SK-N-SH (cell line): Measurements from ENCODE around the gene NCKAP5. TPM values are rescaled to one million over a fixed set of nuclear protein-coding genes. Genes with fewer than 3 reads are reported as not detected.

ENCODE experiments used
- CTCF ChIA-PET: fragments of 300-600, 350-600 bp; formaldehyde crosslinking; extraction: SDS; loops from one replicate; lab custom pipeline; 2021; lab: Yijun Ruan, JAX
- POLR2A ChIA-PET: fragments of 350-600 bp; sonication (Branson Sonifier 250); formaldehyde crosslinking; extraction: SDS; loops from one replicate; lab custom pipeline; 2020; ENCODE audit warnings: antibody characterized with exemption, inconsistent platforms; lab: Yijun Ruan, JAX
- DNase-seq: peaks from one replicate; pipeline ENCODE4 v3.0.0; 2012
- H2AFZ ChIP-seq: fragments of 200-600 bp; sonication (generic); 2 replicates; pipeline ENCODE4 v1.8.1; 2016; ENCODE audit warnings: antibody characterized with exemption, mild to moderate bottlenecking, low read depth
- H3F3A ChIP-seq: fragments of 200-600 bp; sonication (generic); replicated peaks from 2 replicates; pipeline ENCODE3; 2016; ENCODE audit warnings: antibody characterized with exemption, mild to moderate bottlenecking; ENCODE audit not compliant: insufficient read depth
- H3K27ac ChIP-seq, 2 experiments: fragments of 200-500 bp in 1 of 2; fragments of 200-600 bp in 1 of 2; sonication (Bioruptor generic) in 1 of 2; sonication (generic), shearing (Covaris generic) in 1 of 2; 2 replicates each; pipeline versions ENCODE4 v1.5.1 to v1.6.1; 2014 to 2016; ENCODE audit warnings: low read depth in 2 of 2, inconsistent platforms in 1 of 2, low read length in 1 of 2, mild to moderate bottlenecking in 1 of 2, mixed read lengths in 1 of 2
- H3K27me3 ChIP-seq: fragments of 200-600 bp; sonication (generic), shearing (Covaris generic); 2 replicates; pipeline ENCODE4 v1.6.1; 2016; ENCODE audit warnings: mixed run types; ENCODE audit not compliant: insufficient read depth
- H3K36me3 ChIP-seq, 2 experiments: fragments of 200-500 bp in 1 of 2; fragments of 200-600 bp in 1 of 2; sonication (Bioruptor generic) in 1 of 2; sonication (generic) in 1 of 2; replicated peaks in 1 of 2; 2 replicates each; pipeline versions ENCODE3 to v1.5.1; 2014 to 2016; ENCODE audit warnings: low read length in 1 of 2, mild to moderate bottlenecking in 1 of 2; ENCODE audit not compliant: insufficient read depth in 2 of 2, control insufficient read depth in 1 of 2
- H3K4me1 ChIP-seq, 2 experiments: fragments of 200-500 bp in 1 of 2; fragments of 200-600 bp in 1 of 2; sonication (Bioruptor generic) in 1 of 2; sonication (generic), shearing (Covaris generic) in 1 of 2; 2 replicates each; pipeline versions ENCODE4 v1.5.1 to v1.6.1; 2014 to 2016; ENCODE audit warnings: low read depth in 1 of 2, low read length in 1 of 2, mixed run types in 1 of 2; ENCODE audit not compliant: insufficient read depth in 2 of 2, control insufficient read depth in 1 of 2
- H3K4me2 ChIP-seq: fragments of 200-600 bp; sonication (generic), shearing (Covaris generic); 2 replicates; pipeline ENCODE4 v1.6.1; 2017; ENCODE audit warnings: mixed run types
- H3K4me3 ChIP-seq, 2 experiments: fragments of 200-500 bp in 1 of 2; fragments of 200-600 bp in 1 of 2; sonication (Bioruptor generic) in 1 of 2; sonication (generic), shearing (Covaris generic) in 1 of 2; 2 replicates each; pipeline versions ENCODE4 v1.5.1 to v1.8.1; 2014 to 2016; ENCODE audit warnings: low read depth in 2 of 2, inconsistent platforms in 1 of 2, low read length in 1 of 2, mild to moderate bottlenecking in 1 of 2, mixed read lengths in 1 of 2, moderate library complexity in 1 of 2
- H3K79me2 ChIP-seq: fragments of 200-600 bp; sonication (generic); 2 replicates; pipeline ENCODE4 v1.8.1; 2017; ENCODE audit warnings: mild to moderate bottlenecking; ENCODE audit not compliant: insufficient read depth
- H3K9ac ChIP-seq: fragments of 200-600 bp; sonication (generic); 2 replicates; pipeline ENCODE4 v1.6.1; 2017; ENCODE audit warnings: mixed run types
- H3K9me2 ChIP-seq: fragments of 200-600 bp; sonication (generic); 2 replicates; pipeline ENCODE4 v1.6.1; 2017; ENCODE audit warnings: mixed run types
- H3K9me3 ChIP-seq: fragments of 200-600 bp; sonication (generic); 2 replicates; pipeline ENCODE4 v1.6.1; 2017; ENCODE audit warnings: mixed run types, mild to moderate bottlenecking, moderate library complexity
- H4K20me1 ChIP-seq: fragments of 200-600 bp; sonication (generic); 2 replicates; pipeline ENCODE4 v1.6.1; 2017; ENCODE audit warnings: mild to moderate bottlenecking, mixed run types; ENCODE audit not compliant: insufficient read depth
- CHD2 ChIP-seq: fragments of 150-350 bp; IDR thresholded peaks from 2 replicates; pipeline ENCODE4 v1.6.1; 2018; ENCODE audit warnings: low read length; ENCODE audit not compliant: partially characterized antibody
- FOXJ3 ChIP-seq: sonication (generic); formaldehyde crosslinking; IDR thresholded peaks from 2 replicates; pipeline ENCODE4 v1.5.1; 2020; ENCODE audit warnings: mild to moderate bottlenecking, missing genetic modification reagents
- GABPA ChIP-seq: IDR thresholded peaks from 2 replicates; pipeline ENCODE4 v1.4.0; 2012; ENCODE audit warnings: low read depth, mild to moderate bottlenecking
- GATA2 ChIP-seq: sonication (generic); formaldehyde crosslinking; IDR thresholded peaks from 2 replicates; pipeline ENCODE4 v1.5.0; 2020; ENCODE audit warnings: mild to moderate bottlenecking, missing genetic modification reagents
- MAX ChIP-seq: IDR thresholded peaks from 2 replicates; pipeline ENCODE4 v1.4.0; 2012; ENCODE audit warnings: low read depth
- POLR2AphosphoS5 ChIP-seq: IDR thresholded peaks from 2 replicates; pipeline ENCODE4 v1.6.1; 2012; ENCODE audit warnings: low read depth, low read length
- RFX5 ChIP-seq: IDR thresholded peaks from 2 replicates; pipeline ENCODE4 v1.6.1; 2012; ENCODE audit warnings: mild to moderate bottlenecking, improper control_type of control experiment, low read length
- RXRA ChIP-seq: IDR thresholded peaks from 2 replicates; pipeline ENCODE4 v1.4.0; 2012; ENCODE audit warnings: low read depth, mild to moderate bottlenecking, borderline replicate concordance
- SIN3A ChIP-seq: IDR thresholded peaks from 2 replicates; pipeline ENCODE4 v1.6.1; 2012; ENCODE audit warnings: low read depth, mild to moderate bottlenecking, low read length, moderate library complexity, borderline replicate concordance
- SMC3 ChIP-seq: IDR thresholded peaks from 2 replicates; pipeline ENCODE4 v1.6.1; 2012; ENCODE audit warnings: low read depth, low read length, improper control_type of control experiment
- TAF1 ChIP-seq: IDR thresholded peaks from 2 replicates; pipeline ENCODE4 v1.6.1; 2012; ENCODE audit warnings: low read depth, mild to moderate bottlenecking, low read length, moderate library complexity, borderline replicate concordance
- TCF12 ChIP-seq: IDR thresholded peaks from 2 replicates; pipeline ENCODE4 v1.4.0; 2012
- TEAD4 ChIP-seq: IDR thresholded peaks from 2 replicates; pipeline ENCODE4 v1.4.0; 2012; ENCODE audit warnings: mild to moderate bottlenecking, borderline replicate concordance; ENCODE audit not compliant: insufficient read depth
- USF2 ChIP-seq: fragments of 150-350 bp; IDR thresholded peaks from 2 replicates; pipeline ENCODE4 v1.6.1; 2017; ENCODE audit warnings: antibody characterized with exemption, low read length, low read depth, borderline replicate concordance
- YY1 ChIP-seq: IDR thresholded peaks from 2 replicates; pipeline ENCODE4 v1.4.0; 2012; ENCODE audit warnings: low read depth, mild to moderate bottlenecking
- WGBS: methylation state at CpG from one replicate; pipeline ENCODE4 v1.1.6; 2017; ENCODE audit warnings: low lambda C conversion rate; 5-methylcytosine and 5-hydroxymethylcytosine counted together
- polyA plus RNA-seq, 3 experiments: library from polyadenylated mRNA; depleted of rRNA; stranded (reverse); fragments of >200 nt; gene quantifications; 2 replicates each; pipeline ENCODE4 v1.2.3, GENCODE V29; 2012
- TF ChIP-seq, protein P1 (sequence below): IDR thresholded peaks from 2 replicates; pipeline ENCODE4 v1.4.0; 2012; ENCODE audit warnings: low read depth, borderline replicate concordance

NCKAP5 gene
- polyA plus RNA-seq, 1 of the 3 experiments (the other 2 are of a cell fraction), result 0.02 TPM

GRCh38 chr2:133315280-133315679, 253.0 kb downstream of the NCKAP5 start:
- H3K4me3 ChIP-seq, result no peak overlapping the region
- no peak for DNase-seq
- H3K27me3 ChIP-seq, result no peaks in the 10 kb centered on the region
- TF ChIP-seq CHD2 (no peak), RFX5 (no peak), MAX (no peak), GATA2 (no peak), SMC3 (no peak), TAF1 (no peak), TEAD4 (no peak)
- TF ChIP-seq, all 33 proteins: peak for 0
- CTCF ChIA-PET, result no interaction called here
- Histone ChIP-seq H3K27ac (no peak overlapping the region), H3K36me3 (no peaks in the 10 kb centered on the region), H3K4me1 (no peaks in the 10 kb centered on the region), H2AFZ (no peak overlapping the region), H3K79me2 (no peaks in the 10 kb centered on the region), H3F3A (no peaks in the 10 kb centered on the region), H3K9ac (no peak overlapping the region), H3K9me3 (no peaks in the 10 kb centered on the region), H4K20me1 (no peaks in the 10 kb centered on the region), H3K9me2 (no peaks in the 10 kb centered on the region), H3K4me2 (no peak overlapping the region)
- POLR2A ChIA-PET, result no interaction called here
- 39% methylated on average over 6 of the region's 6 CpGs for WGBS

DNA sequence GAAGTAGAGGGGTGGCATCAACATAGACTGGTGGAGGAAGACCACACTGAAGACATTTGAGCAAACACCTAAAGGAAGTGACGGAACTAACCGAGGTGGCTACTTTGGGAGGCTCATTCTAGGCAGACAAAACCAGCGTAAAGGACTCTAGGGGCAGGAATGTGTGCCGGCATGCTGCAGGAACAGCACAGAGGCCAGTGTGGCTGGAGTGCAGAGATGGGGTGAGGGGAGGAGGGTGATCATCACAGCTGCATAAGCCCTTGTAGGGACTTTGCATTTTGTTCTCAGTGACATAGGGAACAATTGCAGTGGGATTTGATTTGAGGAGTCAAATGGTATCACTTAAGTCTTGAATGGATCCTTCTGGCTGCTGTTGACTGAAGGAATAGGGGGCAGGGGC, 253.5 kb downstream of the NCKAP5 start:
- Histone ChIP-seq H3K9ac (no peak overlapping the region), H3K9me3 (no peaks in the 10 kb centered on the region), H3K79me2 (no peaks in the 10 kb centered on the region), H3K36me3 (no peaks in the 10 kb centered on the region), H3K4me1 (no peaks in the 10 kb centered on the region; a peak in 1 of 4 replicates), H3K27ac (no peak overlapping the region), H4K20me1 (no peaks in the 10 kb centered on the region), H3K4me2 (no peak overlapping the region), H3K4me3 (no peak overlapping the region), H3K27me3 (no peaks in the 10 kb centered on the region), H3F3A (no peaks in the 10 kb centered on the region), H2AFZ (no peak overlapping the region), H3K9me2 (no peaks in the 10 kb centered on the region)
- no peak for TF ChIP-seq RFX5
- TF ChIP-seq FOXJ3 (CRISPR knock-in tag), result no peak
- TF ChIP-seq TCF12, result no peak
- TF ChIP-seq MAX, result no peak
- no peak for TF ChIP-seq TAF1
- TF ChIP-seq GABPA, result no peak
- TF ChIP-seq SIN3A, result no peak
- TF ChIP-seq USF2, result no peak
- TF ChIP-seq POLR2AphosphoS5, result no peak
- TF ChIP-seq, protein P1, sequence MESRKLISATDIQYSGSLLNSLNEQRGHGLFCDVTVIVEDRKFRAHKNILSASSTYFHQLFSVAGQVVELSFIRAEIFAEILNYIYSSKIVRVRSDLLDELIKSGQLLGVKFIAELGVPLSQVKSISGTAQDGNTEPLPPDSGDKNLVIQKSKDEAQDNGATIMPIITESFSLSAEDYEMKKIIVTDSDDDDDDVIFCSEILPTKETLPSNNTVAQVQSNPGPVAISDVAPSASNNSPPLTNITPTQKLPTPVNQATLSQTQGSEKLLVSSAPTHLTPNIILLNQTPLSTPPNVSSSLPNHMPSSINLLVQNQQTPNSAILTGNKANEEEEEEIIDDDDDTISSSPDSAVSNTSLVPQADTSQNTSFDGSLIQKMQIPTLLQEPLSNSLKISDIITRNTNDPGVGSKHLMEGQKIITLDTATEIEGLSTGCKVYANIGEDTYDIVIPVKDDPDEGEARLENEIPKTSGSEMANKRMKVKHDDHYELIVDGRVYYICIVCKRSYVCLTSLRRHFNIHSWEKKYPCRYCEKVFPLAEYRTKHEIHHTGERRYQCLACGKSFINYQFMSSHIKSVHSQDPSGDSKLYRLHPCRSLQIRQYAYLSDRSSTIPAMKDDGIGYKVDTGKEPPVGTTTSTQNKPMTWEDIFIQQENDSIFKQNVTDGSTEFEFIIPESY, result no peak
- no peak for TF ChIP-seq YY1
- TF ChIP-seq SMC3, result no peak
- no peak for TF ChIP-seq RXRA
- 63% methylated on average over 4 of the region's 4 CpGs for WGBS
- CTCF ChIA-PET, result no interaction called here
- no peak for DNase-seq
- POLR2A ChIA-PET, result no interaction called here
